C4-2B (cell line): ENCODE data around the gene KCNJ12.

Source experiments
- ZFX ChIP-seq: fragments of 450-650 bp; IDR thresholded peaks from 2 replicates; pipeline ENCODE4 v1.6.1; 2017
- TF ChIP-seq, protein P1 (sequence below): fragments of 450-650 bp; conservative IDR thresholded peaks from 2 replicates; pipeline ENCODE4 v1.5.1; 2017; ENCODE audit warnings: mild to moderate bottlenecking

DNA sequence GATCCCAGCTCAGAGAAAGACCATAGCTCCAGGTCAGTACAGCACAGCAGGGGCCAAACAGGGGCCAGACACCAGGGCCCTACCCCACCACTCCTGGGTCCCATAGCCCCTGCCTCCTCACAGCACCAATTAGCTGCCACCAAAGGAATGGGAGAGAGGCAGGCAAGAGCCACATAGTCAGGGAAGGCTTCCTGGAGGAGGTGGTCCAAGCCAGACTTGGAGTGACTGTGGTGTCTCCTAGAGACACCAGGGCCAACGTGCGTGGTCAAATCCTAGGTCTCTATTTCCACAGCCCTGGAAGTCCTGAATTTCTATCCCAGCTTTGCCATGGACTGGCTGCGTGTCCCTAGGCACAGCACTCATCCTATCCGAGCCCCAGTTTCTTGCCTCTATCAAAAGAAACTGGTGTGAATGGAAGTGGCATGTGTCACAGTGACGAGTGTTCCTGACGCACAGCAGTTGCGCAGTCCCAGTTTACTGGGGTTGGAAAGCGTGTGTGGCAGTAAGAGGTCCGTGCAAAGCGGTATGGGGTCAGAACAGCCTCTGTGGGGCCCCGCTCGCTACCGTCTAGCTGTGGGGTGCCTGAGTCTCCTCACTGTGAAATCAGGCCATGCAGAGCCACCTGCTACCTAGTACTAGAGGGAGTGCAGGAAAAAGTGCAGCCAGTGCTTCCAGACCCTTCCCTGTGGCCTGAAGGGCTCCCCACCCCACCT, 23.5 kb downstream of the KCNJ12 start:
- TF ChIP-seq, protein P1, sequence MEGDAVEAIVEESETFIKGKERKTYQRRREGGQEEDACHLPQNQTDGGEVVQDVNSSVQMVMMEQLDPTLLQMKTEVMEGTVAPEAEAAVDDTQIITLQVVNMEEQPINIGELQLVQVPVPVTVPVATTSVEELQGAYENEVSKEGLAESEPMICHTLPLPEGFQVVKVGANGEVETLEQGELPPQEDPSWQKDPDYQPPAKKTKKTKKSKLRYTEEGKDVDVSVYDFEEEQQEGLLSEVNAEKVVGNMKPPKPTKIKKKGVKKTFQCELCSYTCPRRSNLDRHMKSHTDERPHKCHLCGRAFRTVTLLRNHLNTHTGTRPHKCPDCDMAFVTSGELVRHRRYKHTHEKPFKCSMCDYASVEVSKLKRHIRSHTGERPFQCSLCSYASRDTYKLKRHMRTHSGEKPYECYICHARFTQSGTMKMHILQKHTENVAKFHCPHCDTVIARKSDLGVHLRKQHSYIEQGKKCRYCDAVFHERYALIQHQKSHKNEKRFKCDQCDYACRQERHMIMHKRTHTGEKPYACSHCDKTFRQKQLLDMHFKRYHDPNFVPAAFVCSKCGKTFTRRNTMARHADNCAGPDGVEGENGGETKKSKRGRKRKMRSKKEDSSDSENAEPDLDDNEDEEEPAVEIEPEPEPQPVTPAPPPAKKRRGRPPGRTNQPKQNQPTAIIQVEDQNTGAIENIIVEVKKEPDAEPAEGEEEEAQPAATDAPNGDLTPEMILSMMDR: no peak
- no peak for TF ChIP-seq ZFX
